ENCODE measurements around the gene SLC17A1. TPM values are rescaled to one million over a fixed set of nuclear protein-coding genes. Genes with fewer than 3 reads are reported as not detected.

SLC17A1 gene
- total RNA-seq, 1 donor from 2014 or later = not detected

- Mint-ChIP-seq H3K36me3 (ENCODE audit: low read depth, unreplicated experiment) (no peaks in the 10 kb centered on the region), H3K4me3 (ENCODE audit: unreplicated experiment) (no peak overlapping the region), H3K4me1 (ENCODE audit: unreplicated experiment) (peaks cover 13% of the 10 kb centered on the region), H3K9me3 (ENCODE audit: unreplicated experiment) (no peaks in the 10 kb centered on the region), H3K27ac (ENCODE audit: unreplicated experiment) (no peak overlapping the region), H3K27me3 (ENCODE audit: unreplicated experiment) (peaks cover 2% of the 10 kb centered on the region)
- TF ChIP-seq CTCF (IDR thresholded peaks at IDR 0.05; ENCODE audit: unreplicated experiment) = no peak
- DNase-seq (ENCODE audit: low spot score) = no peak
Observed at GRCh38 chr6:25745836-25746235, 86.0 kb downstream of the SLC17A1 start.

GRCh38 chr6:25743868-25744267, 88.0 kb downstream of the SLC17A1 start:
- Mint-ChIP-seq H3K9me3 (ENCODE audit: unreplicated experiment) (no peaks in the 10 kb centered on the region), H3K27ac (ENCODE audit: unreplicated experiment) (no peak overlapping the region), H3K27me3 (ENCODE audit: unreplicated experiment) (no peaks in the 10 kb centered on the region), H3K4me3 (ENCODE audit: unreplicated experiment) (no peak overlapping the region), H3K36me3 (ENCODE audit: low read depth, unreplicated experiment) (no peaks in the 10 kb centered on the region), H3K4me1 (ENCODE audit: unreplicated experiment) (peaks cover 9% of the 10 kb centered on the region)
- TF ChIP-seq CTCF (IDR thresholded peaks at IDR 0.05; ENCODE audit: unreplicated experiment) = no peak
- no peak for DNase-seq (ENCODE audit: low spot score)

- no peak for DNase-seq (ENCODE audit: low spot score)
- H3K4me1 Mint-ChIP-seq (ENCODE audit: unreplicated experiment) = no peaks in the 10 kb centered on the region
- TF ChIP-seq CTCF (IDR thresholded peaks at IDR 0.05; ENCODE audit: unreplicated experiment) = no peak
- no peak overlapping the region for H3K4me3 Mint-ChIP-seq (ENCODE audit: unreplicated experiment)
- peaks cover 1% of the 10 kb centered on the region for H3K27me3 Mint-ChIP-seq (ENCODE audit: unreplicated experiment)
- peaks cover 3% of the 10 kb centered on the region for H3K36me3 Mint-ChIP-seq (ENCODE audit: low read depth, unreplicated experiment)
- H3K27ac Mint-ChIP-seq (ENCODE audit: unreplicated experiment) = no peak overlapping the region
- H3K9me3 Mint-ChIP-seq (ENCODE audit: unreplicated experiment) = no peaks in the 10 kb centered on the region
Observed at GRCh38 chr6:25735261-25735660, 96.6 kb downstream of the SLC17A1 start.

Other genes starting within 250 kb of the SLC17A1 start
- gene SCGN, start 179.8 kb downstream of the SLC17A1 start, total RNA-seq (ENCODE audit: unreplicated experiment) = 0.85 TPM
- not detected for gene SLC17A4, start 77.3 kb downstream of the SLC17A1 start, total RNA-seq (ENCODE audit: unreplicated experiment)
- gene SLC17A3, start 42.2 kb upstream of the SLC17A1 start, total RNA-seq (ENCODE audit: unreplicated experiment) = 0.23 TPM
- gene SLC17A2, start 98.6 kb upstream of the SLC17A1 start, total RNA-seq (ENCODE audit: unreplicated experiment) = not detected
- gene TRIM38, start 130.8 kb upstream of the SLC17A1 start, total RNA-seq (ENCODE audit: unreplicated experiment) = 3.8 TPM

Measured in endothelial cell (in vitro differentiated cells).